GM19463 (cell line): ENCODE results near the gene GNAZ.

Source experiments
- ATAC-seq: cut with Tn5 transposase; IDR thresholded peaks from one replicate; pipeline ENCODE4 v1.9.1; 2021; ENCODE audit warnings: mild to moderate bottlenecking, moderate library complexity; ENCODE audit not compliant: unreplicated experiment

GNAZ gene

DNA sequence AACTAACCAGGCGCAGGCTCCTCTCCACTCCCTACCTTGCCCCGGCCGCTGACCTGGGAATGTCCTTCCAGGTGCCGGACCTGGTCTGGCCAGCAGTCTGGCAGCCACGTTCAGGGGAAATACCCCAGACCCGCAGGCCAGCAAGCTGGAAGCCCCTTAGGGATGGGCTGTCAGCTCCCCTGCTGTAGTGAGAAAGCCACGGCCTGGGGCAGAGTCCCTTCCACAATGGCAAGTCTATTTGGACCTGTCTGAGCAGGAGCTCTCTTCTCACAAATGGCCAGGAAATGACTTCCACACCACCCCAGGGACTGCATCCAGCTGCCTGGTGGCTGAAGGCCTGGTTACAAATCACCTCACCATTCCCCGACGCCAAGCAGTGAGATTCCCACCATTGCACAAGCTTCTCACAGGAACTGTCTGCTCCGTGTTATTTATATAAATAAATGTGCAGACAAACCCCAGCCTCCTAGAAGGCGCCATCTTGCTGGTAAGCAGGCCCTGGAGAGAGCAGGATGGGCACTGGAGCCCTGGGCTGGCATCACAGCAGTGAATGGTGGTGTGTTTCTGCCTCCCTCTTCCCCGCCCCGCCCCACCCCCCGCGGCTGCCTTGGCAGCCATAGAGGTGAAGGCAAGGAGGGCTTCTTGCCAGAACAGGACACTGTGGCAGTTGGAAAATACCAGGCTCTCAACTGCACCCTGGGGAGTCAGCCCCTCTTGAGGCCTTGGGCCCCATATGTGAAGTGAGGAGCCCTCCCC, 47.8 kb downstream of the GNAZ start:
- no peak for ATAC-seq

DNA sequence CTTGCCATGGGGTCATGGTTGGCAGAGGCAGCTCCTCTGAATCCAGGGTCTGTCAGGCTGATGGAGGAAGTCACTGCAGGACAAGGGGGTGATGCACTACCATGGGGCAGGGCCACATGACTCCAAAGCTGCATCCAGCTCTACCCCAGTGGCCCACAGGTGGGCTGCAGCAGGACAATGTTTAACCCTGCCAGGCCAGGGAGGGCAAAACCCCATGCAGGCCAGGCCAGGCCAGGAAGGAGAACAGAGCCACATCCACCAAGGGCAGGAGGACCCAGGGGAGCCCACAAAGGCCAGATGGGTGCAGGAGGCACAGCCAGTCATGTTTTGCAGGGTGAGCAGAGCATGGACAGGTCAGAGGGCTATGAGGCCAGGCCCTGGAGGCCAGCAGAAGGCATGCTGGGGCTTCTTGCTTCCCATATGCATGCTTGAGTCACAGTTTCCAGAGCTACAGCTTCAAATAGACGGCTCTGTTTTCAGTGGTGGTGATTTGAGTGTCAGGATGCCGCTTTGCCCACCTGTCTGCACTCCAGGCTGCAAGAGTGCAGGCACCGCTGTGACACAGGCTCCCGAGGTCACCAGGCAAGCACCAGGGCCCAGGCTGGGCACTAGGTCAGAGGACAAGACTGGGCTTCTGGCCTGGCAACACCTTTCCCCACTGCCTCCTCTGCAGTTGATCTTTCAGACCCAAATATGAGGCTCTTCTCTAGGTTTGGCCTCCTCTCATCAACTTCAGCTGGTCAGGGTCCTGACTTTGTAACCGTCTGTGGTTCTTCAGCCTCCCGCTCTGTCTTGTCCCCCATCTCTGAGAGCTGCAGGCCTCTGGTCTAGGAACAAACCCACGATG, 48.6 kb downstream of the GNAZ start:
- no peak for ATAC-seq

DNA sequence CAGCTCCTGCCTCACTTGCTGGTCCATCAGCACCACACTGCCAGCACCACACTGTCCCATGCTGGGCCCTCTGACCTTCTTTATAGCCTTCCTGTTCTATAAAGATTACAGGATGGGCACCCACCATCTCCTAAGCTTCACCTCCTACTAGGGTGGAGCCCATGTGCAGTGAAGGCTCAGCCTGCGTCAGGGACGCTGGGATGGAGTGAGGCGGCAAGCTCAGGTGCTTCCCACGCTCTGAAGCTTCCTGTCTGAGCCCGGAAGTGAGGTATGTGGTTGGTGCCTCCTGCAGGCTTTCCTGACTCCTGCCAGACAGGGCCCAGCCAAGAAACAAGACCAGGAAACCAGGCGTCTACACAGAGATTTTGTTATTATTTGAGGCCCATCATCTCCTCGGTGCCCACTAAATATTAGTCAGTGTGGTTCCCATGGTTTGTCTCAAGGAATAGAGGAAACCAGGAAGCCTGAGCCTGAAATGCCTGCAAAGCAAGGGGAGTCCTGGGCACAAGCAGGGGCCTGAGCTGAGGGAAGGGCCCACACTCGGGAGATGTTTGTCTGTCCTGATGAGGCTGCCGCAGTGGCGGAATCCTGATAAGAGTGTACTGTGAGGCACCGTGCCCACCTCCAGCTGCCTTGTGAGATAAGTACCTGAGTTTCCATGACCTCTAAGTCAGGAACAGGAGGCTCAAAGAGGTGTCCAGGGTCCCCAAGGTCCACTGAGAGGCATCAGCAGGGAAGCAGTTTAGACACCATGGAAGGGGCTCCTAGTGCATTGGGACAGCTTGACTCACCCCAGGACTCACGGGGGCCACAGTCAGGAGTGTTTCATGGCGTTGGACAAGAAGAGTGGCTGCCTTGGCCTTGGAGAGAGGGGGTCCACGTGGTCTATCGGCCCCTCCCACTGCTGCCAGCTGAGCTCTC, 49.4 kb downstream of the GNAZ start:
- no peak for ATAC-seq

DNA sequence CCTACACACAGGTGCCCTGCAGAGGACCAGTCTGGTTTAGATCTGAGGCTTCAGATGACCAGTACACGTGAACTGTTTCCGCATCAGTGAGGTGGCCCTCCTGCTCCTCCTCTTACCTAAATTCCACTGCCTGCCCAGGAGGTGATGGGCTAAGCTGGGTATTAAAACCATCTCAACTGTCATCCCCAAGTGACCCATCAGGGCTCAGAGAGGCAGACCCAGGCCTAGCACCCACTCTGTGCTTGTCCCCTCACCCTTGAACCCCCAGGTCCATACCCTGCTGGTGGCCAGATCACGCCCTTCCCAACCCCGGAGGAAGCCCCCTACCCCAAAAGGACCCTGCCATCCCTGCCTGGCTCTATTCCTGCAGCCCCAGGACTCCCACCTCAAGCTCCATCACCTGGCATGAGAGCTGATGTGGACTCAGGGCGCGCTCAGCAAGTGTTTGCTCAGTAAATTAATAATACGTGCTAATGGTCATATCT, 50.1 kb downstream of the GNAZ start:
- ATAC-seq: no peak

DNA sequence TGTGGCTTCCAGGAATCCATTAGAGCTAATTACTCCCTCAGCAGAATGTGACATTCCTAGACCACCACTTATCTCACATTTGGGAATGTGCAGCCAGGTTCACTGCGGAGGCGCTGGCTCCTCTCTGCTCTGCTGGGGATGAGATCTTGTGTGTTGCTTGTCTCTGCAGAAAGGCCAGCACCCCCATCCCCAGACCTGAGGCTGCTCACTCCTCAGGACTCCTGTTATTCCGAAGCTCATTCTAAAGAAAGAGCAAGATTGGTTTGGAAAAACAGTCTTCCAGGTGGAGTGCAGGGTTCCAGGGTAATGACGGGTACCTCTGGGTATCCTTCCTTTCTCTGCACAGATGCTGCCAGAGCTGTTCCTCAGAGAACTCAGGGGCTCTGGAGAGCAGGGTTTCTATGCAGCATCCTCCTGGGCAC, 50.7 kb downstream of the GNAZ start:
- ATAC-seq: no peak

DNA sequence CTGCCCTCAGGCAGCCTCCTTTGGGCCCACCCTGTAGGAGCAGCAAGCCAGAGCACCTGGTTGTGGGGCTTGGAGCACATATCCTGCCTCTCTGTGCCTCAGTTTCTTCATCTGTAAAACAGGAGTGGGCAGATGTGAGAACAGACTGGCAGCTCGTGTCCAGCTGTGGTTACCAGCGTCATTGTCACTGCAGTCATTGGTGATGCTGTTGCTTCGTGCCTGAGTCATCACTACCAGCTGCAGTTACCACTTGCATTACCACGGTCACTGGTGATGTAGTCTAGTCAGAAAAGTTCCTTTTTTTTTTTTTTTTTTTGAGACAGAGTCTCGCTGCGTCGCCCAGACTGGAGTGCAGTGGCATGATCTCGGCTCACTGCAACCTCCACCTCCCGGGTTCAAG, 51.1 kb downstream of the GNAZ start:
- ATAC-seq: no peak

DNA sequence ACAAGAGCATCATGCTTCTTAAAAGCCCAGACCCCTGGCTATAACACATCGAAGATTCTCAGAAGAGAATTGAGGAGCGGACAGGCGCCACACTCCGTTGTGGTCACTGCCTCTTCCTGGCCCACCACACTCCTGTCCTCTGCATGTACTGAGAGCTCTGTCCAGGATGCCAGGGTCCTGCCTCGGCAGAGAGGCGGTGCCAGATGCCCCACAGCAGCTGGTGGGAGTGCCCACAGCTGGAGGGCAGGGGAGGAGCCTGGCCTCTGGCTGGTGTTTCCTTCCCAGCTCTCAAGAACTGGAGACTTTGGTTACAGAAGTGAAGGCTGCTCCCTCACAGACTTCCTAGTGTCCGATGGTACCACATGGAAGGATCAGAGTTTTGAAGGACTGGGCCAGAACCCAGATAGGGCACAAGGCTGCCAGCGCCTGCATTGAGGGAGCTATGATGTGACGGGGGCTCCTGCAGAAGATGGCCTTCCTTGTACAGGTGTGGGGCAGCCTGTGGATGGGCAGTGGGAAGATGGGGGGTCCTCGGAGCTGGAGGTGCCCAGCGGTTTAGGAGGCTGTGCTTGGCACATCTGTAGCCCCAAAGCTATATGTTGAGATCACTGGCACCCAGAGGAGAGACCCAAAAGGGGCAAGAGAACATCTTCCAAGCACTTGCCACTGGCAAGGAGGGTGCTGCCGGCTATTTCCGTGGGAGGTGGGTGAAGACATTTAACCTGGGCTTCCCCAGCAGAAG, 52.1 kb downstream of the GNAZ start:
- no peak for ATAC-seq

DNA sequence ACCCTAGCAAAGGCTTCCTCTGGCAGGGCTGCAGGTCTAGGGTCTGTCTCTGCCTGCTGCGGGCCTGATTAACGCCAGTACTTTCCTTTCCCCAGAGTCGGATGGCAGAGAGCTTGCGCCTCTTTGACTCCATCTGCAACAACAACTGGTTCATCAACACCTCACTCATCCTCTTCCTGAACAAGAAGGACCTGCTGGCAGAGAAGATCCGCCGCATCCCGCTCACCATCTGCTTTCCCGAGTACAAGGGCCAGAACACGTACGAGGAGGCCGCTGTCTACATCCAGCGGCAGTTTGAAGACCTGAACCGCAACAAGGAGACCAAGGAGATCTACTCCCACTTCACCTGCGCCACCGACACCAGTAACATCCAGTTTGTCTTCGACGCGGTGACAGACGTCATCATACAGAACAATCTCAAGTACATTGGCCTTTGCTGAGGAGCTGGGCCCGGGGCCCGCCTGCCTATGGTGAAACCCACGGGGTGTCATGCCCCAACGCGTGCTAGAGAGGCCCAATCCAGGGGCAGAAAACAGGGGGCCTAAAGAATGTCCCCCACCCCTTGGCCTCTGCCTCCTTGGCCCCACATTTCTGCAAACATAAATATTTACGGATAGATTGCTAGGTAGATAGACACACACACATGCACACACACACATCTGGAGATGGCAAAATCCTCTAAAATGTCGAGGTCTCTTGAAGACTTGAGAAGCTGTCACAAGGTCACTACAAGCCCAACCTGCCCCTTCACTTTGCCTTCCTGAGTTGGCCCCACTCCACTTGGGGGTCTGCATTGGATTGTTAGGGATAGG, 52.9 kb downstream of the GNAZ start:
- no peak for ATAC-seq

DNA sequence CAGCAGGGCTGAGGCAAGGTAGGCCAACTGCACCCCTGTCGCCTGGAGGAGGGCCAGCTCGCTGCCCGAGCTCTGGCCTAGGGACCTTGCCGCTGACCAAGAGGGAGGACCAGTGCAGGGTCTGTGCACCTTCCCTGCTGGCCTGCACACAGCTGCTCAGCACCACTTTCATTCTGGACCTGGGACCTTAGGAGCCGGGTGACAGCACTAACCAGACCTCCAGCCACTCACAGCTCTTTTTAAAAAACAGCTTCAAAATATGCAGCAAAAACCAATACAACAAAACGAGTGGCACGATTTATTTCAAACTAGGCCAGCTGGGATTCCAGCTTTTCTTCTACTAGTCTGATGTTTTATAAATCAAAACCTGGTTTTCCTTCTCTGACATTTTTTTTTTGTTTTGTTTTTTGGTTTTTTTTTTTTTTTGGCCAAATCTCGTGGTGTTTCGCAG, 53.5 kb downstream of the GNAZ start:
- no peak for ATAC-seq

DNA sequence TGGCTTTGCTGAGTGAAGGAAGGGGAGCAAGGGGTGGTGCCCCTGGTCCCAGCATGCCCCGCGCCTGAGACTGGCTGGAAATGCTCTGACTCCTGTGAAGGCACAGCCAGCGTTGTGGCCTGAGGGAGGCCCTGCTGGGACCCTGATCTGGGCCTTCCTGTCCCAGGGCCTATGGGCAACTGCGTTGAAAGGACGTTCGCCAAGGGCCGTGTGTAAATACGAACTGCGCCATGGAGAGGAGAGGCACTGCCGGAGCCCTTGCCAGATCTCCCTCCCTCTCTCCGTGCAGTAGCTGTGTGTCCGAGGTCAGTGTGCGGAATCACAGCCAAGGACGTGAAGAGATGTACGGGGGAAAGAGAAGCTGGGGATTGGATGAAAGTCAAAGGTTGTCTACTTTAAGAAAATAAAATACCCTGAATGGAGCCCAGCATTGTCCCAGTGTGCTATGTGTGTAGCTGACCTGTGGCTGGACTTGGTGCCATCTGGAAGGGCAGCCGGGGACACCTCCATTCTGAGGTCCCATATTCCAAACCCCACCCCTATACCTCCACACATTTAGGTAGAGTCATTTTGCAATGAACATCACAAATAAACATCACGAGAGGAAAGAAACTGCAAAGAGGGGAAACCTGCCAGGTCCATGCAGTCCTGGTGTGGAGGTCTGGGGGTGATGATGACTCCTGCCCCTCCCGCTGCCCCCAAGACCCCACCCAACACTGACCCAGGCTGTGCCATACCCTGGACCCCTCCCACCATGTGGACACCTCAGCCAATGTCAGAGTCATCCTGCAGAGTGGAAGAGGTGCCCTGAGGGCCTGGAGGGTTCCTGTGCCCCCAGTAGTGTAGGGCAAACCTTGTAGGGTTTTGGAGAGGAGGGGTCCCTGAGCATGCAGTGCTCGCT, 54.5 kb downstream of the GNAZ start:
- no peak for ATAC-seq

DNA sequence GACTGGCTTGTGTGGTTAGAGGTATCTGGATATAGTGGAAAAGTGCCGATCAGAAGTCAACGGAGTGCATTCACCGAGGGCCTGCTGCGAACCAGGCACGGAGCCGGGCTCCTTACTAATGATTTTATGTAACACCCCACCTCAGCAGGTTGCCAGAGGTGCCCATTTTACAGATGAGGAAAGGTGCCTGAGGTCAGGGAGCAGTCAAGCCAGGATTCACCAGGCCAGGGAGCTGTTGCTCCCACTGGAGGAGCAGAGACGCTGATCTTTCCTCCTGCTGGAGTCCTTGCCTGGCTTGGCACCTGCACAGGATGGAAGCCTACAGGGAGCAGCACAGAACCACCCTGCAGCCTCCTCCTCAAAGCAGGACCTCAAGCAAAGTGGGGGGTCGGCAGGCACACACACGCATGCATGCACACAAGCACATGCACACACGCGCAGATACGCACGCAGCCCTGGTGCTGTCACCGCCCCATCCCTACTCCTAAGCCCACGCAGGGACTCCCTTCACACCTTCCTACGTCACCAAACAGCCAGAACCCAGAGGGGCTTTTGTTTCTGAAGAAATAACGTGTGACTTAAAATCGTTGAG, 55.3 kb downstream of the GNAZ start:
- no peak for ATAC-seq

DNA sequence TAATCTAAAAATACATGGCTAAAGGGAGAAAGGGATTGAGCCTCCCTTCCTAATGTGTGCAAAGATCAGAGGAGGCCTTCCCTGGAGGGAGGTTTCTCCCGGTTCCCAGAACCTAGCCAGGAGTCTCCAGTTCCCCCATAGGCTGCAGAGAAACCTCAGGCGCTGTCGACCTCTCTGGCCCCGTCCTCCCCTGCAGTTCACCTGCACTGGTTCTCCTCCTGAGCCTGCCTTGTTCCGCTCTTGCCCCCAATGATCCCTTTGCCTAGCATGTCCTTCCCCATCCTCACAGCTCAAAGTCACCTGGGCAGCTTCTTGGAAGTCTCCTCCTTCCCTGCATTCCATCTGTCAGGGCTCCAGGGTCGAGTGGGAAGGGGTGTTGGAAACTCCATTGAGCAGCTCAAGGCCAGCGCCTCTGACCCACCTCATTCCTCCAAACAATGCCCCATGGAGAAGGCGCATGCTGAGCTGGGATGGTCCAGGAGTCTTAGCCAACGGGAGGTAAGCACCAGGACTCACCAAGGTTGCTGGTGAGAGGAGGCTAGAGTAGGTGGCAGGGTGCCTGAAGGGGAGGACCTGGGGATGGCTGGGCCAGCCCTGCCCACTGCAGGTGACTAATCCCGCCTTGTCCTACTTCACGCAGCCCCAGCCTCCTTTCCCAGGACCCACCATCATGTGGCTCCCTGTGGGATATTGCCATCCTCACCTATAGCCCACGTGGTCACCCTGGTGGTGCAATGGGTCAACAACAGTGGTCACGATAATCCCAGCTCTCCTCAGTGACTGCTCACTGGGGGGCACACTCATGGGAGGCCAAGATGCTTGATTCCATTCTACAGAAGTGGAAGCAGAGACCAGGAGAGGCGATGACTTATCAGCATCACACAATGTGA, 56.1 kb downstream of the GNAZ start:
- no peak for ATAC-seq

DNA sequence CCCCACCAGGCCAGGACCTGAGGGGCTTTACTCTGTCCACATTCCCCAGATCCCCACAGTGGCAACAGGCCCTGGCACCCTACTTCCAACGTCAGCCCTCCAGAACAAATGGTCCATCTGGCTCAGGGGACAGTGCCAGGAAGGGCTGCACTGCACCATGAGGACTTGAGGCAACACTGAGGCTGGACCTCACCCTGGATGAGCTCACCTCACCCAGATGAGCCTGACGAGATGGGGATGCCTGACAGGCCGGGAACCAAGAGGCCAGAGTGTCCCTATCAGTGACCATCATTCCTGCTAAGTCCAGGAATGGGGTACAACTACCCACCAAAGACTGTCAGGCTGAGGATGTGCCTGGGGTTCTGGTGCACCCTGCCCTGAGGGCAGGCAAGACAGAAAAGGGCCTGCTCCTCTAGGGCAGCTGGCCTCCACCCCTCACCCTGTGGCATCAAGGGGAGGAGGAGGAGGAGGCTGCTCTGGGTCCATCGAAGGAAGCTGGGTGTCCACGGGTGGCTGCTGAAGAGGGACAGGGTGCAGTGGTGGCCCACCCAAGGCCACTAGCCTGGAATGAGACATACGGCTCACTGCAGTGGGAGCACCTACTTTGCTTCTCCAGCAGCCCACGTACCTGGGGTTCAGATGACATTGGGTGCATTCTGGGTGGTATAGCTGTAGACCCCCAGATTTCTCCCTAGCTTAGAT, 56.9 kb downstream of the GNAZ start:
- ATAC-seq: no peak

DNA sequence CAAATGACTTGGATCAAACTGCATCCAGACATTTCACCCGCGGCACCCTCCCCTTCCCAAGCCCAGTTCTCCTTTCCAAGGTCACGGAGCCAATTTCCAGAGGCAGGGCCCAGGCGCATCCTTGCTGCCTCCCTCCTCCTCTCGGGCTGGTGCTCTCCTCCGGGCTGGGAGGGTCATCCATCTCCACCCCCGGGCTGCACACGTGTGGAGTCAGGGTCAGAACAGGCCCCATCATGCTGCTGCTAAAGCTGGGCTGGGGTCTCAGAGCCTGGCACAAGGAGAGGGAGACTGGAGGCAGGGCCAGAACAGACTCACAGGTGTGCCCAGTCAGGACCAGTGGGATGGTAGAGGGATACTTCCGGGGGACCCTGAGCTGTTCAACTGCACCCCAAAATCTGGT, 57.5 kb downstream of the GNAZ start:
- ATAC-seq: no peak

DNA sequence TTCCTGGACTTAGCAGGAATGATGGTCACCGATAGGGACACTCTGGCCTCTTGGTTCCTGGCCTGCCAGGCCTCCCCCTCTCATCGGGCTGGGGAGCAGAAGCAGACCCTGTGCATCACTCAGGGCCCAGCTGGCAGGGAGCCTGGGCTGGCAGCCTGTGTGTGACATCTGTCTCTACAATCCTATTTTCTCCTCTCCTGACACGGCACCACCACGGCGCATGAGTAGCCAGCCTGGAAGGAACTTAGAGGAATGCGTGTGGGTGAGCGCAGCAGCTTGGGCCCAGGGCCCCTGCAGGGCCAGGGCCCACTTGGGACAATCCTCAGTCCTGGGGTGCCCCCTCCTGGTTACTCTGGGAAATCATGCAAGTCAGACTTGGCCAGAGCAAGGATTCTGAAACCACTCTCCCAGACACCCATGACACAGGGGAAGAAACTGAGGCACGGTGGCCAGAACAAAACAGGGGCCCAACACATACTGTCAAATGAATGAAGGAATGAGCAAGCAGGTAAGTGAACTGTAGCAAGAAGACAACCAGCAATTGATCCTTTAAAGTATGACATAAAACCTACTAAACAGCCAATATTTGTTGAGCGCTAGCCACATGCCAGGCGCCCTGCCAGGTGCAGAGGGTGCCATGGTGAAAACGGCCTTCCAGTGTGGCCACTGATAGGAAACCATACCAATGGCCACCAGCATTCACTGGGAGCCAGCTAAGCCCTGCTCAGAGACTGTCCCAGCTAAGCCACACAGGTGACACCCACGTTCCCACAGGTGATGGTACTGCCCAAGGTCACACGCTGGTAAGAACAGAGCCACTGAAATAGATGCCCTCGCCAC, 58.2 kb downstream of the GNAZ start:
- ATAC-seq: no peak

DNA sequence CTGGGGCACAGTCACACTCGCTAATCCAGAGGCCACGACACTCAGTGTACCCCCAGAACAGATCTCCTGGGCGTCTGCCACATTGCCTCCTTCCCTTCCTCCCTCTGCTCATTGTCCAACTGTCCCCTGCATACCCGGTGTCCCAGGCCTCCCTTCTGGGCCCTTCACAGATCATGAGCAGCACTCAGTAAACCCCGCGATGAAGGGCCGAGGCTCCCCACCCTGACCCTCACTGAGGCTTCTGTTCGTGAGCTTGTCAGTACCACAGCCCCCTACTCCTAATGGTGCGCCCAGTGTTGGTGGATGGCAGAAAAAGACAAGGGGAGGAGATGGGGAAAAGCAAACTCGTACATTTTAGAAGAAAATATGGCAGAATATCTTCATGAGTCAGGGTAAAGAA, 58.8 kb downstream of the GNAZ start:
- ATAC-seq: no peak
